SK-N-SH treated with all-trans-retinoic acid at 6 μM for 48 hours (cell line): ENCODE data around the gene PTPRO.

Source experiments
- ATAC-seq: fragments of 200-7000 bp; cut with Tn5 transposase; 3 replicates; pipeline ENCODE4 v1.9.1; 2020; ENCODE audit warnings: mild to moderate bottlenecking, moderate library complexity
- ARNTL ChIP-seq: fragments of 450-650 bp; formaldehyde crosslinking; IDR thresholded peaks from 2 replicates; pipeline ENCODE4 v1.5.0; 2020; ENCODE audit warnings: low read depth, mild to moderate bottlenecking, moderate library complexity, borderline replicate concordance
- BACH2 ChIP-seq: fragments of 250-450 bp; sonication (Bioruptor Pico); IDR thresholded peaks from 2 replicates; pipeline ENCODE4 v1.9.0; 2021; ENCODE audit warnings: mild to moderate bottlenecking, borderline replicate concordance
- CREB5 ChIP-seq: fragments of 250-450 bp; sonication (Bioruptor Pico); IDR thresholded peaks from 2 replicates; pipeline ENCODE4 v1.5.1; 2020; ENCODE audit warnings: low read depth, mild to moderate bottlenecking, moderate library complexity
- ESRRG ChIP-seq: fragments of 250-450 bp; sonication (Bioruptor Pico); IDR thresholded peaks from 2 replicates; pipeline ENCODE4 v1.6.1; 2021; ENCODE audit warnings: mild to moderate bottlenecking
- GLIS3 ChIP-seq: fragments of 250-450 bp; sonication (Bioruptor Pico); IDR thresholded peaks from 2 replicates; pipeline ENCODE4 v1.5.0; 2020; ENCODE audit warnings: mild to moderate bottlenecking, moderate library complexity
- ISL1 ChIP-seq: fragments of 250-450 bp; sonication (Bioruptor Pico); IDR thresholded peaks from 2 replicates; pipeline ENCODE4 v2.1.2; 2022; ENCODE audit warnings: mild to moderate bottlenecking, moderate library complexity
- OSR1 ChIP-seq: fragments of 250-450 bp; sonication (Bioruptor Pico); IDR thresholded peaks from 2 replicates; pipeline ENCODE4 v1.8.0; 2022; ENCODE audit warnings: moderate library complexity, mild to moderate bottlenecking, inconsistent platforms
- PATZ1 ChIP-seq: fragments of 250-450 bp; sonication (Bioruptor Pico); IDR thresholded peaks from 2 replicates; pipeline ENCODE4 v1.8.0; 2020; ENCODE audit warnings: mild to moderate bottlenecking, moderate library complexity, borderline replicate concordance
- POU6F1 ChIP-seq: fragments of 250-450 bp; sonication (Bioruptor Pico); IDR thresholded peaks from 2 replicates; pipeline ENCODE4 v1.8.0; 2021; ENCODE audit warnings: low read depth, mild to moderate bottlenecking, moderate library complexity, borderline replicate concordance
- PPARA ChIP-seq: fragments of 250-450 bp; sonication (Bioruptor Pico); IDR thresholded peaks from 2 replicates; pipeline ENCODE4 v1.5.0; 2020; ENCODE audit warnings: mild to moderate bottlenecking, borderline replicate concordance
- SNAI2 ChIP-seq: fragments of 250-450 bp; sonication (Bioruptor Pico); IDR thresholded peaks from 2 replicates; pipeline ENCODE4 v1.5.0; 2020; ENCODE audit warnings: mild to moderate bottlenecking, moderate library complexity
- TCF4 ChIP-seq: fragments of 250-450 bp; sonication (Bioruptor Pico); IDR thresholded peaks from 2 replicates; pipeline ENCODE4 v1.8.0; 2021; ENCODE audit warnings: mild to moderate bottlenecking, moderate library complexity, borderline replicate concordance
- TOX ChIP-seq: fragments of 250-450 bp; sonication (Bioruptor Pico); IDR thresholded peaks from 2 replicates; pipeline ENCODE4 v1.8.0; 2021; ENCODE audit warnings: mild to moderate bottlenecking, moderate library complexity, borderline replicate concordance
- TSHZ2 ChIP-seq: fragments of 250-450 bp; sonication (Bioruptor Pico); IDR thresholded peaks from 2 replicates; pipeline ENCODE4 v1.5.0; 2020; ENCODE audit warnings: mild to moderate bottlenecking, moderate library complexity
- ZC3H10 ChIP-seq: fragments of 250-450 bp; sonication (Bioruptor Pico); IDR thresholded peaks from 2 replicates; pipeline ENCODE4 v1.5.1; 2021; ENCODE audit warnings: mild to moderate bottlenecking, moderate library complexity
- ZFP3 ChIP-seq: fragments of 250-450 bp; sonication (Bioruptor Pico); IDR thresholded peaks from 2 replicates; pipeline ENCODE4 v1.5.0; 2020; ENCODE audit warnings: mild to moderate bottlenecking, moderate library complexity
- ZFP30 ChIP-seq: fragments of 450-650 bp; formaldehyde crosslinking; IDR thresholded peaks from 2 replicates; pipeline ENCODE4 v1.5.0; 2022; ENCODE audit warnings: mild to moderate bottlenecking, moderate library complexity
- ZNF70 ChIP-seq: fragments of 450-650 bp; formaldehyde crosslinking; IDR thresholded peaks from 2 replicates; pipeline ENCODE4 v1.5.0; 2020; ENCODE audit warnings: mild to moderate bottlenecking, moderate library complexity
- ZNF8 ChIP-seq: fragments of 450-650 bp; formaldehyde crosslinking; IDR thresholded peaks from 2 replicates; pipeline ENCODE4 v1.5.0; 2020; ENCODE audit warnings: mild to moderate bottlenecking, moderate library complexity
- TF ChIP-seq, protein P1 (sequence below): fragments of 250-450 bp; sonication (Bioruptor Pico); IDR thresholded peaks from 2 replicates; pipeline ENCODE4 v1.5.1; 2021; ENCODE audit warnings: mild to moderate bottlenecking, moderate library complexity

The PTPRO gene

DNA sequence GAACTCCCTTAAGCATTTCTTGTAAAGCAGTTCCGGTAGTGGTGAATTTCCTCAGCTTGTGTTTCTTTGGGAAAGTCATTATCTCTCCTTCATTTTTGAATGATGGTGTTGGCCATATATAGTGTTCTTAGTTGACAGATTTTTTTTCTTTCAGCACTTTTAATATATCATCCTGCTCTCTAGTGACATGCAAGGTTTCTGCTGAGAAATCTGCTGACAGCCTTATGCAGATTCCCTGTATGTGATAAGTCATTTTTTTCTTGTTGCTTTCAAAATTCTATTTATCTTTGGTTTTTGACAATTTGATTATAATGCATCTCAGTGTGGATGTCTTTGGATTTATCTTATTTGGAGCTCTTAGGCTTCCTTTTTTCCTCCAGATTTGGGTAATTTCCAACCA is 135.7 kb downstream of the PTPRO start:
- TF ChIP-seq TSHZ2 (CRISPR knock-in tag) (no peak), ZFP30 (no peak), PPARA (CRISPR knock-in tag) (no peak), ZFP3 (CRISPR knock-in tag) (no peak), POU6F1 (CRISPR knock-in tag) (no peak), SNAI2 (CRISPR knock-in tag) (no peak)
- ATAC-seq = no peak

- no peak for ATAC-seq
- TF ChIP-seq TCF4 (CRISPR knock-in tag) (no peak), ZNF70 (no peak), TOX (CRISPR knock-in tag) (no peak), ZC3H10 (CRISPR knock-in tag) (no peak), CREB5 (CRISPR knock-in tag) (no peak), ESRRG (CRISPR knock-in tag) (no peak), ZNF8 (no peak), ARNTL (CRISPR knock-in tag) (no peak), ZFP3 (CRISPR knock-in tag) (no peak), GLIS3 (no peak), PATZ1 (CRISPR knock-in tag) (no peak), ZFP30 (no peak), PPARA (CRISPR knock-in tag) (no peak), POU6F1 (CRISPR knock-in tag) (no peak)
- TF ChIP-seq, protein P1, sequence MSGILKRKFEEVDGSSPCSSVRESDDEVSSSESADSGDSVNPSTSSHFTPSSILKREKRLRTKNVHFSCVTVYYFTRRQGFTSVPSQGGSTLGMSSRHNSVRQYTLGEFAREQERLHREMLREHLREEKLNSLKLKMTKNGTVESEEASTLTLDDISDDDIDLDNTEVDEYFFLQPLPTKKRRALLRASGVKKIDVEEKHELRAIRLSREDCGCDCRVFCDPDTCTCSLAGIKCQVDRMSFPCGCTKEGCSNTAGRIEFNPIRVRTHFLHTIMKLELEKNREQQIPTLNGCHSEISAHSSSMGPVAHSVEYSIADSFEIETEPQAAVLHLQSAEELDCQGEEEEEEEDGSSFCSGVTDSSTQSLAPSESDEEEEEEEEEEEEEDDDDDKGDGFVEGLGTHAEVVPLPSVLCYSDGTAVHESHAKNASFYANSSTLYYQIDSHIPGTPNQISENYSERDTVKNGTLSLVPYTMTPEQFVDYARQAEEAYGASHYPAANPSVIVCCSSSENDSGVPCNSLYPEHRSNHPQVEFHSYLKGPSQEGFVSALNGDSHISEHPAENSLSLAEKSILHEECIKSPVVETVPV = no peak
Measured at GRCh38 chr12:15468911-15469310, 146.6 kb downstream of the PTPRO start.

DNA sequence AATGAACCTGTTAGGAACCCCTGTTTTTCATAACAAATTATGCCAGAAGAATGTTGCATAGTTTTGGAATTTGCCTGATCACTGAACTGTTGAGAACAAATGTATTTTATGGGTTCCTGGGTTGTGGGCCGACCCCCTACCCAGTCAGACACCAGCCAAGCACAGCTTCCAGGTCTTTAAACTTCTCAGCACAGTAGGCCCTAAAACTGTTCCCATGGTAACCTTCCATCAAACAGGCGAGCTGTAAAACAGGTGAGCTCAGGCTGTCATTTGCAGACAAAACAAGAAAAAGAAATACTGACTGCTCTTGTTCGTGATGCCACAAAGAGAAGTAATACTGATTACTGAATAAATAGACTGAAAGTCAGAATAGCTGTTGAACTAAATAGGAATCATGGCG is 147.0 kb downstream of the PTPRO start:
- no peak for TF ChIP-seq BACH2
- TF ChIP-seq TOX (CRISPR knock-in tag) = no peak
- TF ChIP-seq OSR1 (CRISPR knock-in tag) = no peak
- no peak for TF ChIP-seq PATZ1 (CRISPR knock-in tag)
- no peak for TF ChIP-seq CREB5 (CRISPR knock-in tag)
- TF ChIP-seq ZFP30 = no peak
- TF ChIP-seq ARNTL (CRISPR knock-in tag) = no peak
- TF ChIP-seq ZFP3 (CRISPR knock-in tag) = no peak
- no peak for TF ChIP-seq TCF4 (CRISPR knock-in tag)
- TF ChIP-seq PPARA (CRISPR knock-in tag) = no peak
- no peak for TF ChIP-seq ISL1 (CRISPR knock-in tag)
- TF ChIP-seq, all 23 proteins: peak for 0
- no peak for ATAC-seq
